Gastroesophageal sphincter (tissue), 4 donors: ENCODE measurements around the gene HDAC4. TPM values are rescaled to one million over a fixed set of nuclear protein-coding genes. Genes with fewer than 3 reads are reported as not detected.
A peak's percentile ranks its signal among the peaks of the same experiment; 100 is the strongest.

Experiments used
- ATAC-seq: fragments of 150-250 bp; one replicate; pipeline ENCODE4 v1.9.1; 2016; ENCODE audit warnings: mild to moderate bottlenecking, moderate library complexity
- H3K27ac ChIP-seq, 4 donors: fragments of 200-600 bp; sonication (generic) in 3 of 4; 1 replicate in 3 of 4; 2 replicates in 1 of 4; pipeline ENCODE4 v1.5.1; 2016 to 2019
- H3K27me3 ChIP-seq: fragments of 200-600 bp; sonication (generic); one replicate; pipeline ENCODE4 v1.5.1; 2019
- H3K36me3 ChIP-seq, 2 donors: fragments of 200-600 bp; sonication (generic); one replicate each; pipeline ENCODE4 v1.5.1; 2019; ENCODE audit warnings: control low read depth in 1 of 2
- H3K4me1 ChIP-seq, 3 donors: fragments of 200-600 bp; sonication (generic); 1 replicate in 2 of 3; 2 replicates in 1 of 3; pipeline ENCODE4 v1.5.1; 2016 to 2019; ENCODE audit warnings: control low read depth in 2 of 3
- H3K4me3 ChIP-seq, 2 donors: fragments of 200-600 bp; sonication (generic); one replicate each; pipeline ENCODE4 v1.5.1; 2019; ENCODE audit warnings: mild to moderate bottlenecking in 1 of 2, moderate library complexity in 1 of 2
- H3K9me3 ChIP-seq, 3 donors: fragments of 200-600 bp; sonication (generic); one replicate each; pipeline ENCODE4 v1.5.1; 2017 to 2019; ENCODE audit warnings: control low read depth in 2 of 3
- CTCF ChIP-seq, 4 experiments: fragments of 200-600 bp in 2 of 4; fragments of 450-650 bp in 2 of 4; sonication (generic) in 1 of 4; IDR thresholded peaks; one replicate each; pipeline ENCODE4 v1.5.1; 2017 to 2019; ENCODE audit warnings: antibody characterized with exemption in 4 of 4, mild to moderate bottlenecking in 2 of 4, moderate library complexity in 2 of 4
- EP300 ChIP-seq: sonication (generic); formaldehyde crosslinking; IDR thresholded peaks from one replicate; pipeline ENCODE4 v1.6.1; 2017; ENCODE audit warnings: antibody characterized with exemption, mild to moderate bottlenecking
- POLR2A ChIP-seq, 2 donors: fragments of 450-650 bp; IDR thresholded peaks; one replicate each; pipeline ENCODE4 v1.6.1; 2017; ENCODE audit warnings: antibody characterized with exemption in 2 of 2, mild to moderate bottlenecking in 2 of 2, moderate library complexity in 1 of 2
- POLR2AphosphoS5 ChIP-seq: sonication (generic); formaldehyde crosslinking; IDR thresholded peaks from one replicate; pipeline ENCODE4 v1.6.1; 2017; ENCODE audit warnings: antibody characterized with exemption
- WGBS, 2 donors: methylation state at CpG; one replicate each; pipeline ENCODE4 v1.1.5; 2018; ENCODE audit warnings: low coverage in 1 of 2; 5-methylcytosine and 5-hydroxymethylcytosine counted together
- total RNA-seq, 4 donors: library from RNA; depleted of rRNA; stranded (reverse); fragments of >200 nt; gene quantifications; one replicate each; pipeline ENCODE4 v1.1.0, GENCODE V29; 2016

The HDAC4 gene
- total RNA-seq, 4 donors from 2014 or later, result 41.3 to 104 (median 85.8) TPM

- ATAC-seq, result no peak
- Histone ChIP-seq H3K36me3 (no peaks in the 10 kb centered on the region), H3K4me3 (no peak overlapping the region), H3K4me1 (peaks cover 16 to 92% (median 42%) of the 10 kb centered on the region in 3 donors), H3K27ac (peak overlapping the region; percentile 48 to 95 (median 92)), H3K27me3 (no peaks in the 10 kb centered on the region), H3K9me3 (no peaks in the 10 kb centered on the region)
- TF ChIP-seq EP300 (no peak), POLR2A (IDR thresholded peaks at IDR 0.05) (no peak), CTCF (IDR thresholded peaks at IDR 0.05) (peak in 2 of 4 experiments; percentile 10 to 28), POLR2AphosphoS5 (no peak)
- 46 to 50% methylated on average over 2 to 4 of the region's 17 CpGs for WGBS, 2 donors
These were observed 173.9 kb downstream of the HDAC4 start for GRCh38 chr2:239226677-239227581.

GRCh38 chr2:239225871-239226561 lies 174.8 kb downstream of the HDAC4 start:
- 20 to 34% methylated on average over 4 to 11 of the region's 13 CpGs for WGBS, 2 donors
- no peak for TF ChIP-seq CTCF (IDR thresholded peaks at IDR 0.05)
- TF ChIP-seq POLR2AphosphoS5, result peak; percentile 68
- peak in 1 of 2 donors; percentile 16 for TF ChIP-seq POLR2A (IDR thresholded peaks at IDR 0.05)
- TF ChIP-seq EP300, result no peak
- Histone ChIP-seq H3K4me1 (peaks cover 16 to 98% (median 51%) of the 10 kb centered on the region in 3 donors), H3K27ac (peak overlapping the region; percentile 48 to 95 (median 92)), H3K27me3 (no peaks in the 10 kb centered on the region), H3K9me3 (no peaks in the 10 kb centered on the region), H3K36me3 (no peaks in the 10 kb centered on the region), H3K4me3 (no peak overlapping the region)
- peak; percentile 35 for ATAC-seq

- H3K4me3 ChIP-seq, result no peak overlapping the region
- WGBS, 2 donors, result 65% methylated on average over 7 of the region's 13 CpGs; no CpG with 5 or more reads in 1 of the 2 donors
These were observed 175.4 kb downstream of the HDAC4 start for GRCh38 chr2:239225371-239225851.

GRCh38 chr2:239224955-239225354 lies 175.9 kb downstream of the HDAC4 start:
- peak overlapping the region; percentile 48 to 95 (median 92) for H3K27ac ChIP-seq
- H3K9me3 ChIP-seq, result no peaks in the 10 kb centered on the region
- H3K27me3 ChIP-seq, result no peaks in the 10 kb centered on the region
- H3K4me1 ChIP-seq, result peaks cover 19 to 98% (median 57%) of the 10 kb centered on the region in 3 donors
- WGBS, 2 donors, result 63% methylated on average over 2 of the region's 2 CpGs
- H3K4me3 ChIP-seq, result no peak overlapping the region
- TF ChIP-seq POLR2A (IDR thresholded peaks at IDR 0.05) (no peak), POLR2AphosphoS5 (no peak), CTCF (IDR thresholded peaks at IDR 0.05) (no peak), EP300 (no peak)
- no peak for ATAC-seq
- H3K36me3 ChIP-seq, result no peaks in the 10 kb centered on the region

More at GRCh38 chr2:239225371-239225851, 175.4 kb downstream of the HDAC4 start:
- no peaks in the 10 kb centered on the region for H3K27me3 ChIP-seq
- peak overlapping the region; percentile 48 to 95 (median 92) for H3K27ac ChIP-seq
- no peaks in the 10 kb centered on the region for H3K9me3 ChIP-seq
- peaks cover 19 to 98% (median 57%) of the 10 kb centered on the region in 3 donors for H3K4me1 ChIP-seq
- no peak for ATAC-seq
- TF ChIP-seq CTCF (IDR thresholded peaks at IDR 0.05) (no peak), POLR2A (IDR thresholded peaks at IDR 0.05) (no peak), EP300 (no peak), POLR2AphosphoS5 (no peak)
- no peaks in the 10 kb centered on the region for H3K36me3 ChIP-seq
